GM23248 (cell line): ENCODE measurements around the gene AGMO.

Source experiments
- EZH2 ChIP-seq: fragments of 200-600 bp; sonication (generic); IDR thresholded peaks from 2 replicates; pipeline ENCODE4 v1.6.1; 2018; ENCODE audit warnings: antibody characterized with exemption, mild to moderate bottlenecking; ENCODE audit not compliant: insufficient read depth, poor library complexity, severe bottlenecking
- EZH2phosphoT487 ChIP-seq: fragments of 200-600 bp; sonication (generic); IDR thresholded peaks from 2 replicates; pipeline ENCODE4 v1.6.1; 2018; ENCODE audit warnings: antibody characterized with exemption, moderate library complexity, mild to moderate bottlenecking, low read depth; ENCODE audit not compliant: insufficient read depth

- TF ChIP-seq EZH2 (no peak), EZH2phosphoT487 (no peak)
Observed at GRCh38 chr7:15441915-15442314, 119.9 kb downstream of the AGMO start.
